Lower leg skin (tissue), 3 donors: ENCODE data around the gene STAT2.

Experiments used
- POLR2A ChIP-seq, 2 donors: fragments of 450-650 bp; IDR thresholded peaks; one replicate each; pipeline ENCODE4 v1.6.1; 2016 to 2017; ENCODE audit warnings: antibody characterized with exemption in 2 of 2, mild to moderate bottlenecking in 1 of 2, moderate library complexity in 1 of 2
- TF ChIP-seq, protein P1 (sequence below), 3 donors: fragments of 450-650 bp; IDR thresholded peaks; one replicate each; pipeline ENCODE4 v1.5.1; 2016; ENCODE audit warnings: antibody characterized with exemption in 3 of 3, mild to moderate bottlenecking in 3 of 3, moderate library complexity in 2 of 3

DNA sequence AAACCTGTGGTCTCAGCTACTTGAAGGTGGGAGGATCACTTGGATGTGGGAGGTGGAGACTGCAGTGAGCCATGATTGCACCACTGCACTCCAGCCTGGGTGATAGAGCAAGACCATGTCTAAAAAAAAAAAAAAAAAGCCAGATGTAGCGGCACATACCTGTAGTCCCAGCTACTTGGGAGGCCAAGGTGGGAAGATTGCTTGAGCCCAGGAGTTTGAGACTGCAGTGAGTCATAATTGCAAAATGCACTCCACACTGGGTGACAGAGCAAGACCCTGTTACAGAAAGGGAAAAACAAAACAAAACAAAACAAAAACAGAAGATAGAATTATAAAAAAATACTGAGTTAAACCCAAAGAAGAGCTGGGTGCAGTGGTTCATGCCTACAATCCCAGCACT is 31.8 kb upstream of the STAT2 start:
- TF ChIP-seq POLR2A (IDR thresholded peaks at IDR 0.05), result no peak
- TF ChIP-seq, protein P1, sequence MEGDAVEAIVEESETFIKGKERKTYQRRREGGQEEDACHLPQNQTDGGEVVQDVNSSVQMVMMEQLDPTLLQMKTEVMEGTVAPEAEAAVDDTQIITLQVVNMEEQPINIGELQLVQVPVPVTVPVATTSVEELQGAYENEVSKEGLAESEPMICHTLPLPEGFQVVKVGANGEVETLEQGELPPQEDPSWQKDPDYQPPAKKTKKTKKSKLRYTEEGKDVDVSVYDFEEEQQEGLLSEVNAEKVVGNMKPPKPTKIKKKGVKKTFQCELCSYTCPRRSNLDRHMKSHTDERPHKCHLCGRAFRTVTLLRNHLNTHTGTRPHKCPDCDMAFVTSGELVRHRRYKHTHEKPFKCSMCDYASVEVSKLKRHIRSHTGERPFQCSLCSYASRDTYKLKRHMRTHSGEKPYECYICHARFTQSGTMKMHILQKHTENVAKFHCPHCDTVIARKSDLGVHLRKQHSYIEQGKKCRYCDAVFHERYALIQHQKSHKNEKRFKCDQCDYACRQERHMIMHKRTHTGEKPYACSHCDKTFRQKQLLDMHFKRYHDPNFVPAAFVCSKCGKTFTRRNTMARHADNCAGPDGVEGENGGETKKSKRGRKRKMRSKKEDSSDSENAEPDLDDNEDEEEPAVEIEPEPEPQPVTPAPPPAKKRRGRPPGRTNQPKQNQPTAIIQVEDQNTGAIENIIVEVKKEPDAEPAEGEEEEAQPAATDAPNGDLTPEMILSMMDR (IDR thresholded peaks at IDR 0.05), result no peak
